GM12874 (cell line): ENCODE results near the gene HIVEP2.

Experiments
- CTCF ChIP-seq: IDR thresholded peaks from 2 replicates; pipeline ENCODE4 v1.5.1; 2011; ENCODE audit warnings: low read depth, mild to moderate bottlenecking, control low read depth, low read length, moderate library complexity; ENCODE audit not compliant: insufficient read depth

HIVEP2 gene

DNA sequence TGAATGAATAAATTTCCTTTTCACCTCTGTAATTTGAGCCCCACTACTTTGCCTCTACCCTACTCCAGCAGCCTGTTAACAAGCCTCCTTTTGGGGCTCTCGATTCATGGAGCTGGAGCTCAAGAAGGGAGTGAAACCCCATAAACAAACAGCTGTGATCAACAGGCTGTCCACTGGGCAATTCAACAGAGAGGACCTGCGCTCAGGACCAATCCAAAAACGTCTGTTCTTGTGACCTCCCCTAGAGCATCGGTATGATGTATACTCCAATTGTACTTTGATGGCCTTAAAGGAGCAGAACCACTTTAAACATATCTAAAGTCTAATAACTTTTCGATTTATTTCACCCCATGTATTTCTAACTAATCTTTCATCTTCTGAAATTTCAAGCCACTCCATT lies 37.4 kb downstream of the HIVEP2 start:
- TF ChIP-seq CTCF: no peak

DNA sequence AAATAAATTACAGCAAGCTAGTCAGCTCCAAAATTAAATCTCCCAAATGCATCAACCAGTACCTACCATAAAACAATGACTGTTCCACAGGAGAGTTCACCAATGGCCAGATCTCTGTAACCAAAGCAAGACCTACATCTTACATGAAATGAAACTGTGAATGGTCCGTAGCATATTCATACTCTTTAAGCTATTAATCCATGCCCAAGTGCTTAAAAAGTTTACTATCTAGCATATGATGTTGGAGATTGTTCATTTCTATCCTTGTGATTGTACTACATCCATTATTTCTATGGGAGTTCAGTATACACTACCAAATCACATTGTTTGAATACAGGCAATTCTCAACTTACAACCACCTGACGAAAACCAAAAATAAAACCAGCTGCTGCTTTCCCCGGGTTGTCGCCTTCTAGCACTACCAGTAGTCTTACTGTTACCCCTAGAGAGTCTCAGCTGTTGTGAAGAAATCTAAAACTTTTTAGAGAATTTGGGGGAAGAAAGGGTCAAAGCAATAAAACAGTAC lies 38.0 kb downstream of the HIVEP2 start:
- TF ChIP-seq CTCF: no peak

DNA sequence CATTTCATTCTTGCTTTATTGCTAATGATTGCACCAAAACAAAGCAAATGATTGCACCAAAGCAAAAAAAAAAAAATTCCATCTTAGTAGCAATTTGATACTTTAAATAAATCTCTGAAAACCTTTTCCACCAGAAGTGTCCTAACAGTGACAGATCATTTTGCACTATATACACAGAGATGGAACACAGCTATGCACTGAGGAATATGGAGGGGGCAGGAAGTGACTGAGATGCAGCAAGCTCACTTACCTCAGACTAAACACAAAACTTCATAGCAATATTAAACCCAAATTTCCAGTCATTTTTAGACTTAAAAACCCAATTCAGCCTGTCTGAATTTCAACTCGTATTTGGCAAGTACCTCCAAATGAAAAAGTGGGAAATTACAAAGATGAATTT lies 41.2 kb downstream of the HIVEP2 start:
- TF ChIP-seq CTCF: no peak

DNA sequence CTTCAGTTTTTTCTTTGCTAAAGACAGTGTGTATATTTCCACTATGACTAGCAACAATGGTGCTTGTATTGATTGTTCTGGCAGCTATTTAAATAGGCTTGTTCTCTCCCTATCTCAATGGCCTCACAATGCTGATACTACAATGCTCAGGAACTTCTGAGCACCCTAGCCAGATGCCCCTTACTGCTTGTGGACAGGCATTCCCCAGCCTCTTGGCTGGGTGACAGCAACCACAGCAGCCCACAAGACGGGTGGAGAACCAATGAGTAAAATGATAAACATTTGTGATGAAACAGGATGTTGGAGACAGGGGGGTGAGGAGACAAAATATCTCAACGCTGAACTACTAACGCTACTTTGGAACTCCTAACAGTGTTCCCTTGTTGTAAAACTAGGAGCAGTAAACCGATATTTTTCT lies 42.3 kb downstream of the HIVEP2 start:
- no peak for TF ChIP-seq CTCF

GRCh38 chr6:142901611-142902010 lies 43.4 kb downstream of the HIVEP2 start:
- no peak for TF ChIP-seq CTCF

DNA sequence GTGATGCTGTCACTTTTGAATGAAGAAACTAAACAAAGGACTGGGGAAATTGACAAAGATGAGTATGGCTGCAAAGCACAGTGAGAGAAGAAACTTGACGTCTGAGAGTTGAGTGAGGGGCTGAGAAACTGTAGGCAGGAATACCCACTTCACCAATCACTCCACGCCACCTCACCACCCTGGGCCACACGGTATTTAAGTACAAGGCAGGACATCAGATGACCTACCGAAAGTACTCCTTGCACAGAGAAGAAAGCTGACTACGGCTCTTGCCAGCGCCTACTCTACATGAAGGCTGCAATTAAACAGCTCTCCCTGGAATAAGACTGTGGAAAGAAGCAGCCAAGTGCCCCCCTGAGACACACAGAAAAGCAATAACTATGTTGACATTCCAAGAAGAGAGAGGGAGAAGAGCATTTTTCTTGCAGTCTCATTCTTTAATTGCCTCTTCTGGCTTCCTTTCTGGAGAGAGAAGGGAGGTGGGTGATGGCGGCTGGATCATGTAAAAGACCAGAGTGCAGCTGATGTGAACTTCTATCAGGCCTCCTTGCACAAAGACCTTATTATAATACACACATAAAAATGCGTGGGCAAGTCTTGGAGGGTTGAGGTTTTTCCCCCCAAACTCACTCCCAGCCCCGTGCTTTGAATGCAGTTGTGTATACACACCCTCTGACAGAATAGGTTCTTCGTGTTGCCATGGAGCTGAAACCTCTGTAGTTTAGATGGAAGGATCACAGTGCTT lies 44.6 kb downstream of the HIVEP2 start:
- TF ChIP-seq CTCF: no peak

DNA sequence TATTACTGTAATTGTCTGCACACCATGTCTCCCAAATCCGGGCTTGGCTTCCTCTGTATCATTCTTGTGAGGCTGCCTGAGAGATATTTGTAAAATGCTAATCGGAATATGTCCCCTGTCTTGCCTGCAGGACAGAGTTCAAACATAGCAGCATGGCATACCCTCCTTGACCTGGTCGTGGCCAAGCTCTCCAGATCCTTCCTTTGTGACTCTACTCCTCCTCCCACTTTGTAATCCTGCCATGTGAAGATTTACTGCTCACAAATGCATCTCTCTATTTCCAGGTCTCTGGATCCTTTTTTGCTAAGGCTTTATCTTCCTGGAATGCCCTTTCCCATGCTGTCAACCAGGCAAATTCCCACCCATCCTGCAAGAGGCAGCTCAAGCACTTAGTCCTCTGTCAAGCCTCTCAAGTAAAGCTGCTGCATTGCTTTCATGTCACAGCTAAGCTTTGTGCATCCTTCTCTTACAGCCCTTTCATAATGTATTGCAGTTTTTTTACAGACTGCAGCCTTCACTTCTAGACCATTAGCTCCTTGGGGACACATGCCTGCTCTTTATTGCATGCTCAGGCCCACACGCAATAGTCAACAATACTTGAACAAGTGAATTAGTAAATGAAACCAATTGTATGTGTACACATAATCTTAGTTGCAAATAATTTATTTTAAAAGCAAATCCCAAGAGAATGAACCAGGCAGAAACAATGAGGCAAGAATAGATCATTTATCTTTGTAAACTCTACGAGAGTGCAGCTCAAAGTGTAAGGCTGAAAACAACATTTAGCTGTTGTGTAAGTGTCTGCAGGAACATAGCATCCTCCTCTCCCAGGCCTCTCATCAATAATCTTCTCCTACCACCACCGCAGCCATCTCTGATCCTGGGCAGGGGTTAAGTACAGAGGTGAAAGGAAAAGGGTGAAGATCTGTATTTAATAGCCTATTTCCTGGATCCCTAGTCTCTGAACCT lies 45.8 kb downstream of the HIVEP2 start:
- TF ChIP-seq CTCF: no peak
